ENCODE data around the gene H6PD. TPM values are rescaled to one million over a fixed set of nuclear protein-coding genes. Genes with fewer than 3 reads are reported as not detected.

H6PD gene
- total and polyA plus RNA-seq, 8 donors, result 33.0 to 63.0 (median 52.4) TPM

- ATAC-seq (no peak), DNase-seq (no peak)
- Histone ChIP-seq H3K4me1 (peaks cover 13 to 54% of the 10 kb centered on the region in 2 donors), H3K36me3 (no peaks in the 10 kb centered on the region), H3K27me3 (no peaks in the 10 kb centered on the region), H3K9me3 (no peaks in the 10 kb centered on the region), H3K27ac (peak overlapping the region in 1 of 2 donors; percentile 23), H3K4me3 (no peak overlapping the region)
- intact Hi-C loops (cut with DNase I), result no loop called here
- TF ChIP-seq CTCF (IDR thresholded peaks at IDR 0.05), result no peak
Measured at GRCh38 chr1:9317072-9317471, 82.5 kb downstream of the H6PD start.

- ATAC-seq (no peak), DNase-seq (peak in 1 of 4 donors; percentile 61)
- Histone ChIP-seq H3K9me3 (no peaks in the 10 kb centered on the region), H3K4me3 (no peak overlapping the region), H3K36me3 (no peaks in the 10 kb centered on the region), H3K27me3 (no peaks in the 10 kb centered on the region), H3K4me1 (peaks cover 13 to 58% of the 10 kb centered on the region in 2 donors), H3K27ac (peak overlapping the region; percentile 13 to 23)
- intact Hi-C loops (cut with DNase I), result no loop called here
- no peak for TF ChIP-seq CTCF (IDR thresholded peaks at IDR 0.05)
Measured at GRCh38 chr1:9317591-9318417, 83.2 kb downstream of the H6PD start.

GRCh38 chr1:9319208-9319788, 84.7 kb downstream of the H6PD start:
- Histone ChIP-seq H3K27ac (no peak overlapping the region), H3K4me1 (peaks cover 13 to 58% of the 10 kb centered on the region in 2 donors), H3K27me3 (no peaks in the 10 kb centered on the region), H3K4me3 (no peak overlapping the region), H3K36me3 (no peaks in the 10 kb centered on the region), H3K9me3 (no peaks in the 10 kb centered on the region)
- DNase-seq, result peak in 1 of 4 donors; percentile 69
- no peak for TF ChIP-seq CTCF (IDR thresholded peaks at IDR 0.05)
- intact Hi-C loops (cut with DNase I), result no loop called here
- no peak for ATAC-seq

GRCh38 chr1:9319789-9320519, 85.4 kb downstream of the H6PD start:
- Histone ChIP-seq H3K27me3 (no peaks in the 10 kb centered on the region), H3K36me3 (no peaks in the 10 kb centered on the region), H3K27ac (no peak overlapping the region), H3K9me3 (no peaks in the 10 kb centered on the region), H3K4me3 (no peak overlapping the region), H3K4me1 (peaks cover 13 to 58% of the 10 kb centered on the region in 2 donors)
- TF ChIP-seq CTCF (IDR thresholded peaks at IDR 0.05), result no peak
- peak in 1 of 4 donors; percentile 71 for DNase-seq
- intact Hi-C loops (cut with DNase I), result no loop called here
- ATAC-seq, result no peak

Other genes starting within 250 kb of the H6PD start
- under 1 TPM in 1 of 2 donors, not detected in 1; 0.18 TPM for gene SLC2A7, start 208.4 kb upstream of the H6PD start, total RNA-seq
- under 1 TPM in 1 of 6 donors, not detected in 5; 0.15 TPM for gene SLC2A7, start 208.4 kb upstream of the H6PD start, polyA plus RNA-seq (ENCODE audit: insufficient read length in 6 of 6)
- gene SLC2A5, start 165.1 kb upstream of the H6PD start, total RNA-seq, result 1 to 10 TPM; 1.4 to 1.6 TPM
- 1 to 10 TPM in 3 of 6 donors, under 1 TPM in 3; 0.52 to 1.4 (median 0.95) TPM for gene SLC2A5, start 165.1 kb upstream of the H6PD start, polyA plus RNA-seq (ENCODE audit: insufficient read length in 6 of 6)
- gene GPR157, start 105.7 kb upstream of the H6PD start, total RNA-seq, result 10 to 100 TPM; 18.8 to 23.0 TPM
- gene GPR157, start 105.7 kb upstream of the H6PD start, polyA plus RNA-seq (ENCODE audit: insufficient read length in 6 of 6), result 10 to 100 TPM; 15.2 to 36.5 (median 24.4) TPM
- gene SPSB1, start 58.1 kb downstream of the H6PD start, total RNA-seq, result 10 to 100 TPM; 24.7 to 39.4 TPM
- gene SPSB1, start 58.1 kb downstream of the H6PD start, polyA plus RNA-seq (ENCODE audit: insufficient read length in 6 of 6), result 1 to 10 TPM; 6.1 to 9.2 (median 6.9) TPM

All from left lung (tissue), 10 donors.